Muscle layer of duodenum (tissue), 2 donors: ENCODE measurements around the gene MILR1.

Experiments
- H3K27ac ChIP-seq: one replicate; pipeline ENCODE4 v1.7.0; 2013; ENCODE audit warnings: mild to moderate bottlenecking, low read length
- H3K27me3 ChIP-seq: one replicate; pipeline ENCODE4 v1.7.0; 2013; ENCODE audit warnings: low read depth, mild to moderate bottlenecking, control low read depth, low read length
- H3K36me3 ChIP-seq, 2 donors: one replicate each; pipeline ENCODE4 v1.7.0; 2013; ENCODE audit warnings: low read length in 2 of 2, control low read depth in 1 of 2, mild to moderate bottlenecking in 1 of 2; ENCODE audit not compliant: insufficient read depth in 2 of 2, control insufficient read depth in 1 of 2
- H3K4me1 ChIP-seq, 2 donors: one replicate each; pipeline ENCODE4 v1.7.0; 2013; ENCODE audit warnings: low read length in 2 of 2, mild to moderate bottlenecking in 2 of 2, control low read depth in 1 of 2, moderate library complexity in 1 of 2; ENCODE audit not compliant: insufficient read depth in 2 of 2, control insufficient read depth in 1 of 2
- H3K4me3 ChIP-seq, 2 donors: one replicate each; pipeline ENCODE4 v1.7.0; 2013; ENCODE audit warnings: low read length in 2 of 2, low read depth in 1 of 2, mild to moderate bottlenecking in 1 of 2
- H3K9me3 ChIP-seq, 2 donors: one replicate each; pipeline ENCODE4 v1.7.0; 2013; ENCODE audit warnings: low read length in 2 of 2, control low read depth in 1 of 2, mild to moderate bottlenecking in 1 of 2; ENCODE audit not compliant: control insufficient read depth in 1 of 2
- donor health status: healthy.

Gene MILR1

GRCh38 chr17:64448665-64449512, at the start of gene MILR1:
TSS of gene MILR1 (plus strand) at chr17:64449115. CDS start at chr17:64449169, 54 bp downstream.
- no peaks in the 10 kb centered on the region for H3K4me1 ChIP-seq
- no peaks in the 10 kb centered on the region for H3K9me3 ChIP-seq
- peaks cover 0 to 5% of the 10 kb centered on the region in 2 donors for H3K36me3 ChIP-seq
- H3K4me3 ChIP-seq, result peak within 1 kb of the TSS in 1 of 2 donors; percentile 47
- H3K27me3 ChIP-seq, result no peaks in the 10 kb centered on the region
- peak within 1 kb of the TSS; percentile 85 for H3K27ac ChIP-seq

GRCh38 chr17:64399767-64400156, 49.2 kb upstream of the MILR1 start:
- no peak overlapping the region for H3K4me3 ChIP-seq
- no peaks in the 10 kb centered on the region for H3K4me1 ChIP-seq
- H3K36me3 ChIP-seq, result no peaks in the 10 kb centered on the region
- no peaks in the 10 kb centered on the region for H3K27me3 ChIP-seq
- no peaks in the 10 kb centered on the region for H3K9me3 ChIP-seq
- no peak overlapping the region for H3K27ac ChIP-seq

GRCh38 chr17:64400642-64401041, 48.3 kb upstream of the MILR1 start:
- Histone ChIP-seq H3K27me3 (no peaks in the 10 kb centered on the region), H3K4me1 (no peaks in the 10 kb centered on the region), H3K4me3 (no peak overlapping the region), H3K27ac (no peak overlapping the region), H3K36me3 (no peaks in the 10 kb centered on the region), H3K9me3 (no peaks in the 10 kb centered on the region)

GRCh38 chr17:64401244-64401860, 47.6 kb upstream of the MILR1 start:
- Histone ChIP-seq H3K4me3 (no peak overlapping the region), H3K27me3 (no peaks in the 10 kb centered on the region), H3K4me1 (no peaks in the 10 kb centered on the region), H3K36me3 (no peaks in the 10 kb centered on the region), H3K27ac (no peak overlapping the region), H3K9me3 (no peaks in the 10 kb centered on the region)

GRCh38 chr17:64401941-64402340, 47.0 kb upstream of the MILR1 start:
- Histone ChIP-seq H3K4me3 (no peak overlapping the region), H3K36me3 (no peaks in the 10 kb centered on the region), H3K4me1 (no peaks in the 10 kb centered on the region), H3K27ac (no peak overlapping the region), H3K27me3 (no peaks in the 10 kb centered on the region), H3K9me3 (no peaks in the 10 kb centered on the region)

- H3K4me1 ChIP-seq, result no peaks in the 10 kb centered on the region
- no peaks in the 10 kb centered on the region for H3K36me3 ChIP-seq
- H3K4me3 ChIP-seq, result no peak overlapping the region
- H3K9me3 ChIP-seq, result no peaks in the 10 kb centered on the region
- no peaks in the 10 kb centered on the region for H3K27me3 ChIP-seq
- no peak overlapping the region for H3K27ac ChIP-seq
Measured at GRCh38 chr17:64402469-64402868, 46.4 kb upstream of the MILR1 start.

- Histone ChIP-seq H3K27me3 (no peaks in the 10 kb centered on the region), H3K27ac (no peak overlapping the region), H3K4me3 (no peak overlapping the region), H3K36me3 (no peaks in the 10 kb centered on the region), H3K9me3 (no peaks in the 10 kb centered on the region), H3K4me1 (no peaks in the 10 kb centered on the region)
Measured at GRCh38 chr17:64403881-64404460, 44.9 kb upstream of the MILR1 start.

GRCh38 chr17:64406321-64407200, 42.4 kb upstream of the MILR1 start:
- H3K4me3 ChIP-seq, result no peak overlapping the region
- H3K27me3 ChIP-seq, result no peaks in the 10 kb centered on the region
- H3K9me3 ChIP-seq, result no peaks in the 10 kb centered on the region
- H3K4me1 ChIP-seq, result peaks cover 7 to 10% of the 10 kb centered on the region in 2 donors
- H3K27ac ChIP-seq, result no peak overlapping the region
- no peaks in the 10 kb centered on the region for H3K36me3 ChIP-seq

GRCh38 chr17:64410750-64411490, 38.0 kb upstream of the MILR1 start:
- Histone ChIP-seq H3K36me3 (no peaks in the 10 kb centered on the region), H3K4me1 (peaks cover 7 to 10% of the 10 kb centered on the region in 2 donors), H3K27ac (no peak overlapping the region), H3K27me3 (no peaks in the 10 kb centered on the region), H3K4me3 (no peak overlapping the region), H3K9me3 (no peaks in the 10 kb centered on the region)

- no peaks in the 10 kb centered on the region for H3K36me3 ChIP-seq
- H3K9me3 ChIP-seq, result no peaks in the 10 kb centered on the region
- no peaks in the 10 kb centered on the region for H3K27me3 ChIP-seq
- peaks cover 7 to 10% of the 10 kb centered on the region in 2 donors for H3K4me1 ChIP-seq
- H3K27ac ChIP-seq, result no peak overlapping the region
- peak overlapping the region; percentile 20 to 40 for H3K4me3 ChIP-seq
Measured at GRCh38 chr17:64411999-64412771, 36.7 kb upstream of the MILR1 start.
